HG03469 (cell line): ENCODE data around the gene MAX.
"Not testable (repeated sequence)": the region's sequence is repeated elsewhere in the genome, so short reads cannot be mapped to it uniquely, and the experiment has no call there.

Source experiments
- ATAC-seq: cut with Tn5 transposase; IDR thresholded peaks from one replicate; pipeline ENCODE4 v1.9.1; 2021; ENCODE audit warnings: mild to moderate bottlenecking, moderate library complexity, moderate number of reproducible peaks; ENCODE audit not compliant: unreplicated experiment

Gene MAX

DNA sequence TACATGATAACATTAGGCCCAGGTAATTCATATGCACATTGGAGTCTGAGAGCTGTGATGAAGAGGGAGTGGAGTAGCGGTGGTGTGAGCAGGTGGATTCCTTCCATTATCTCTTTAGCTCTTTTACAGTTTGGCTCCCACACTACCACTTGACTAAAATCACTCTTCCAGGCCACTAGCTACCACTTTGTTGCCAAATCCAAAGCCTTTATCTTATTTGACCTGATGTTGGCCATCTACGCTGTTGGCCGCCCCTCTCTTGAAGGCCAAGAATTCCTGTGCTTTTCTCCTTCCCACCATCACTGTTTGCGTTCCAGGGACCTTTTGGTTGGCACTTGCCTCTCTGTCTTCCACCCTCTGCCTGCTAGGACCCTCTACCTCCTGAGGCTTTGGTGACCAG lies 4.0 kb upstream of the MAX start:
- no peak for ATAC-seq

GRCh38 chr14:65104791-65105190 lies 2.5 kb upstream of the MAX start:
- ATAC-seq, result no peak

DNA sequence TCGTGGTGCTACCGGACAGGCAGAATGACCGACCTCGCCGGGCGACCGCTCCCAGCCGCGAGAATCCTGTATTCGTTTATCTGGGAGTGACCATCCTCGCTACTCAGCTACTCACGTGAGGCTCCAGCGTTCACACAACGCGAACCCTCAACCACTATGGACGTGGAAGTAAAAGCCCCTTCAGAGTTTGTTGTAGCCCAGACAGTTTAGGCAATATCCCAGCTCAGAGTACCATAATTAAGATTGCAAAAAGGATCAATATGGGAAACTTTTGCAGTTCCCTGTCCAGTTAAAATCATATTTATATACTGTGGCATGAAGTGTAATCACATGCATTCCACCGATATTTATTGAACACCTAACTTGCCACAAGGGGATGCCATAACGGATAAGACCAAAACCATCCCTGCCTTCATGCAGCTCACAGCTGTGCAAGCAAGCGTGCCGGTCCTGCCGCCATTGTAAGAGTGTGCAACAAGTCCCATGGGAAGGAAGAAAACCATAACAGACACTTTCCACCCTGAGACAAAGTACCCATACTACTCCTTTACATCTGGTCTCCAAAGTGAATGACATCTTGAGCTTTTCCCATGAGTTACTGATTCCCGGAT lies 938 bp upstream of the MAX start:
- ATAC-seq, result peak; percentile 3

DNA sequence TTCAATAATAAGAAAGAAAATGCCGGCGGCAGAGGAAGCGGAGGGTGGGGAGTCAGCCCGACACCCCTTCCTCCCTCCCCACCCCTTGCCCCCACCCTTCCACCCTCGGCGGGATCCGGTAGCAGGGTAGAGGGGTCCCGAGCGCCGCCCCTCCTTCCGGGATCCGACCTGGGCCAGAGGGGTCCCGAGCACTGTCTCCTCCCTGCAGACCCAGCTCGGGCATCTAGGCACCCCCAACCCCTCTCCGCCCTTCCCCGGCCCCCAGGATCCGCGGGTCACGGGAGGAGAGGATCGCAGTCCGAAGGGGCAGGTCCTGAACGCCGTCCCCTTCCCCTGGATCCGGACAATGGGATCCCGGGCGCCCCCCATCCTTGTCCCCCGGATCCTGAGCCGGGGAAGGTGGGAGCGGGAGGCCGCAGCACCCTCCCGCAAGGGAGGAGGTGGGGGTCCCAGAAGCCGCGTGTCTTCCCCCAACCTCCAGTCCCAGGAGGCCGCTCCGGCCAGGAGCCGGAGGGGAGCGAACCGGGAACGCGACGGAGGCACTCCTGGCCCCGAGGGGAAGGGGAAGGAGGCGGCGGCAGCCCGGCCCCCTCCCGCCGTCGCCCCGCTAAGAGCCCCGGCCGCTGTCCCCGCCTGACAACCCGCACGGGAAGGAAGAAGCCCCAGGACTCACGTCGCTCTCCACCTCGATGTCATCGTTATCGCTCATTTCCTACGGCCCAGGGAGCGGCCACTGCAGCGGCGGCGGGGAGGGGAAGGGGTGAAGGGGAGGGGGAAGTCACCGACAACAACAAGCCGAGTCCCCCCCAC lies 481 bp downstream of the MAX start:
- no peak for ATAC-seq

DNA sequence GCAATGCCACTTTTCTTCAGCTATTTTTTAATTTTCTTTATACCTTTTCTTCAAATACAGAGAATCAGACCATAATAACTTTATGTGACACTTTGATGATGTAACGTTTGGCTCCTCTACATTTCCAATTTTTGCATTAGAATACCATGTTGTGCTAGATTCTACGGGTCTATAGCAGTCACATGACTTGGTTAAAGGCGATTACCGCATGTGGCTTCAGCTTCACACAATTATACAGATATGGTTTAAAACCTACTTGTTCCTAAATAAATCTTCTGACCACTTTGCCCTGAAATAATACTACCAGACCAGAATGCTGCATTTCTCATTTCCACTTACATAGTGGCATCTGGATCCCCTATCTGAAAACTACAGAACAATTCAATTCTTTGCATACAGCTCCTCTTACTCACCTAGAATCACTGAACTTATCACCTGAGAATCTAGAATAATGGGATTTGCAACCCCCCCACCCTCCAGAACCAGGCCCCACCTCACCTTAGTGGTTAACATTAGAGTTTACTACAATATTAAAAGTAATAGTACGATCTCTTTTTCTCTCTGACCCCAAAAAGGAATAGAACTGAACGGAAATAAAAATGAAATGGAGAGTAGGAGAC lies 1.3 kb downstream of the MAX start:
- ATAC-seq, result no peak

DNA sequence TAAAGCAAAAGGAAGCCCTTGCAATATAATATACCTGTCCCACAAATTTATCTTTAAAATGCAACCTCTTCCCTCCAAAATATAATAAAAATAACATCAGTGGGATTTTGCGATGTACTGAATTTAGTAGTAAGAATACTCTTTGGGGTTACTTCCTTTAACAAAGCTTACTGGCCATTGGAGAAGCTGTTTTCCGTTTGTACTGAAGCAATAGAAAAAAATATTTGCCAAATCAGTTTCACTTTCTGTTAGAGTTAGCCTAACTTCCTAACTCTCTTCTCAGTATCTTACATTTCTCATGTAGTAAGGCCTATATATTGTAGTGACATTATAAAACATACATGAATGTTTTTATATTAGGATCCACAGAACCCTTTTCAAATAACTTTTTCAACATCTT lies 3.7 kb downstream of the MAX start:
- no peak for ATAC-seq

- no peak for ATAC-seq
Observed at GRCh38 chr14:65096323-65097089, 5.8 kb downstream of the MAX start.

- ATAC-seq, result no peak
Observed at GRCh38 chr14:65095633-65096205, 6.6 kb downstream of the MAX start.

GRCh38 chr14:65092349-65092748 lies 10.0 kb downstream of the MAX start:
- no peak for ATAC-seq

DNA sequence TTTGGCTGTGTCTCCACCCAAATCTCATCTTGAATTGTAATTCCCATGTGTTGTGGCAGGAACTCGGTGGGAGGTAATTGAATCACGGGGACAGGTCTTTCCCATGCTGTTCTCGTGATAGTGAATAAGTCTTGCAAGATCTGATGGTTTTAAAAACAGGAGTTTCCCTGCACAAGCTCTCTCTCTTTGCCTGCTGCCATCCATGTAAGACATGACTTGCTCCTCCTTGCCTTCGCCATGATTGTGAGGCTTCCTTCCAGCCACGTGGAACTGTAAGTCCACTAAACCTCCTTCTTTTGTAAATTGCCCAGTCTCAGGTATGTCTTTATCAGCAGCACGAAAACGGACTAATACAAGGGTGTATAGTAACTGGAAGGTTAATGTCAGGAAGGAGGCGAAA lies 14.5 kb downstream of the MAX start:
- ATAC-seq, result not testable (repeated sequence)

- not testable (repeated sequence) for ATAC-seq
Observed at GRCh38 chr14:65086686-65087085, 15.6 kb downstream of the MAX start.

GRCh38 chr14:65084554-65085505 lies 17.5 kb downstream of the MAX start:
- no peak for ATAC-seq

GRCh38 chr14:65082930-65083329 lies 19.4 kb downstream of the MAX start:
- no peak for ATAC-seq

DNA sequence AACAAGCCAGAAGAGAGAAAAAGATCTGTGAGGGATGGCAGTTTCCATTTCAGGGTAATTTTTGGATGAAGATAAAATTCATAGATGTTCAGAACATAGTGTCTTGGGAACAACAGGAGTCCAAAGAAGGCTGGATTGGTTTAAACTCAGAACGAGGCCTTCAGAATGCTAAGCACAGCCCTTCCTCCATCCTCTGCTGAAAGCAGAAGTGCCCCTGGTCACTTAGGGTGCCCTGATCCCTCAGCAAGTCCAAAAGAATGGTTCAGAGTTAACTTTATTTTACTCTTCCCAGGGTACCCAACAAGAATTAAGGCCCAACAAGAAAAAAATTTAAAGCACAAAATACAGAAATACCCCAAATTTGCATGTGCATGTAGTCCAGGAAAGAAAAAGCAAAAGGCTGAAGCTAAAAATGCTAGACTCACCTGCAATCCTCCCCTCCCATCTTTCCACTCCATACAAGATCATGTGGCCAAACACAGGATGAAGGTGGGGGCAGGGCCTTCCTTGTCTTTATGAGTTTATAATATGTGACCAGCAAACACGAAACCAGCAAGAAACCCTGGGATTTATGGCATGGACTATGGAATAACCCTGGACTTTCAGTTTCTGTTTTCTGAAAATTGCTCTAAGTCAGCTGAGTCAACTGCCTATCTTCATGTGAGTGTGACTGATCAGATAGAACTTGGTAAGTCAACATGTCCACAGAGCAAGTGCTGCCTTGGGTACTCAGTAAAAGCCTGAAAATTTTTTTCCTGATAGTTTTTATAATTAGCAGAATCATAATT lies 21.2 kb downstream of the MAX start:
- no peak for ATAC-seq

DNA sequence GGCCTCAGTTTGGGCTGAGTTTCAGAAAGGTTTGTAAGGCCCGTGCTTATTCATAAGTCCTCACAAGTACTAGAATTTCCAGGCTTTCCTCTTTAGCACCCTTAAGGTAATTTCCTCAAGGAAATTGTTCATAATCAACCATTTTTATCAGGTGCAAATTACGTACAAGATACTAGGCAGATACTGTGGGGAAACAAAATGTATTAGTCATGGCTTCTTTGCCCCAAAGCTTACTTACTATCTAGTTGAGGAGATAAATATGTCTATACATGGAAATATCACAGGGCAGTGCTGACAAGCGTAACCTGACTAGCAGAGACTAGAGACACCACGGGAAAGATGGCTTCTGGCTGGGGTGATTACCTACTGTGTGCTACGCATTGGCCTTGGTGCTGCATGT lies 22.5 kb downstream of the MAX start:
- no peak for ATAC-seq

DNA sequence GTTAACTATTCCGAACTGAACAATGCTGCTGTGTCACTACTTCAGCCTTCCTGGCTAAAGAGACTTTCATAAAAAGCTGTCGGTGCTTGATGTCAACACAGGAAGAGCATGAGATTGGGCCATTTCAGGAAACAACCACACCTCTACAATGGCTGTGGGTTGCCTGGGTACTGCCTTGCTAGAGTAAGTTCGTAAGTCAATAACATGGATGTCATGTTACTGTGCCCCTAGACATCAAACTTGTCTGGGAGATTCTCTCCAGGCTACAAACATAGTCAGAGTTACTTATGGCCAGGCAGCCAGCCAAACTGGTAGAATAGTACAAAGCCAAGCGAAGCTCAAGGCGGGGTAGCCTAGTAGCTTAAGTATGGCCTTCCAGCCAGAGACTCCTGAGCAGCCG lies 23.1 kb downstream of the MAX start:
- ATAC-seq, result no peak

DNA sequence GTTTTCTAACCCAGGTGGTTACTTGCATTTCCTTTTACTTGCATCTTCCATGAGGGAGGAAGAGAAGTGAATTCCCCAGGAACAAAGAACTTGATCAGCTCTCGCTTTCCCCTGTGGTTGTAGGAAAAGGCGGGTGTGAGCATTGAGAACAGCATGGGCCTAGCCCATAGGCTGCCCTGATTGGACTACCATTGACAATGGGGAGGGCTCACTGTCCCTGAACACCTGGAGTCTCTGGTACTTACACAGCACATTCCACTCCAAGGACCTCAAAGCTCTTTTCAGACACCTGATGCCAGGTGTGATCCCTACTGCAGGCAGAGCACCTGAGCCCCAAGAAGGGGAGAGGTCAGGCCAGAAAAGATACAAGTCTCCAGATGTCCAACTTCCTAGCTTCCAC lies 25.0 kb downstream of the MAX start:
- no peak for ATAC-seq

GRCh38 chr14:65075628-65076325 lies 26.5 kb downstream of the MAX start:
- ATAC-seq, result no peak
